Stimulated activated effector memory CD8-positive, alpha-beta T cell treated with anti-CD3 and anti-CD28 coated beads, Interleukin-12 subunit alpha, Interleukin-12 subunit beta, amount 100 ng/mL, for 72 hours (primary cell): ENCODE measurements around the gene TBC1D9B.
"Not testable (repeated sequence)": the region's sequence is repeated elsewhere in the genome, so short reads cannot be mapped to it uniquely, and the experiment has no call there.

Experiments
- ATAC-seq: fragments of 150-1000 bp; cut with Tn5 transposase; 2 replicates; pipeline ENCODE4 v1.10.0; 2021
- DNase-seq, 2 donors: peaks; one replicate each; pipeline ENCODE4 v3.0.0; 2021 to 2022; ENCODE audit warnings: low spot score in 2 of 2
- H3K27ac Mint-ChIP-seq: one replicate; pipeline ENCODE4 v1.8.0; 2022; ENCODE audit warnings: mild to moderate bottlenecking, mixed read lengths
- H3K36me3 Mint-ChIP-seq: one replicate; pipeline ENCODE4 v1.8.0; 2022; ENCODE audit warnings: mild to moderate bottlenecking, mixed read lengths
- H3K4me1 Mint-ChIP-seq: one replicate; pipeline ENCODE4 v1.8.0; 2022; ENCODE audit warnings: mixed read lengths
- H3K4me3 Mint-ChIP-seq: one replicate; pipeline ENCODE4 v1.8.0; 2022; ENCODE audit warnings: mild to moderate bottlenecking, mixed read lengths
- H3K9me3 Mint-ChIP-seq: one replicate; pipeline ENCODE4 v1.8.0; 2022; ENCODE audit warnings: mixed read lengths

Gene TBC1D9B

GRCh38 chr5:179858241-179858585 is 49.5 kb downstream of the TBC1D9B start:
- peak overlapping the region; percentile 96 for H3K4me3 Mint-ChIP-seq
- ATAC-seq (peak; percentile 79), DNase-seq (no peak)
- no peaks in the 10 kb centered on the region for H3K9me3 Mint-ChIP-seq
- peak overlapping the region; percentile 89 for H3K27ac Mint-ChIP-seq
- H3K4me1 Mint-ChIP-seq: peaks cover 8% of the 10 kb centered on the region
- H3K36me3 Mint-ChIP-seq: peaks cover 13% of the 10 kb centered on the region

GRCh38 chr5:179854356-179854755 is 53.3 kb downstream of the TBC1D9B start:
- no peak for DNase-seq
- Mint-ChIP-seq H3K4me3 (no peak overlapping the region), H3K36me3 (peaks cover 7% of the 10 kb centered on the region), H3K4me1 (peaks cover 8% of the 10 kb centered on the region), H3K9me3 (no peaks in the 10 kb centered on the region), H3K27ac (no peak overlapping the region)
- no peak for ATAC-seq

DNA sequence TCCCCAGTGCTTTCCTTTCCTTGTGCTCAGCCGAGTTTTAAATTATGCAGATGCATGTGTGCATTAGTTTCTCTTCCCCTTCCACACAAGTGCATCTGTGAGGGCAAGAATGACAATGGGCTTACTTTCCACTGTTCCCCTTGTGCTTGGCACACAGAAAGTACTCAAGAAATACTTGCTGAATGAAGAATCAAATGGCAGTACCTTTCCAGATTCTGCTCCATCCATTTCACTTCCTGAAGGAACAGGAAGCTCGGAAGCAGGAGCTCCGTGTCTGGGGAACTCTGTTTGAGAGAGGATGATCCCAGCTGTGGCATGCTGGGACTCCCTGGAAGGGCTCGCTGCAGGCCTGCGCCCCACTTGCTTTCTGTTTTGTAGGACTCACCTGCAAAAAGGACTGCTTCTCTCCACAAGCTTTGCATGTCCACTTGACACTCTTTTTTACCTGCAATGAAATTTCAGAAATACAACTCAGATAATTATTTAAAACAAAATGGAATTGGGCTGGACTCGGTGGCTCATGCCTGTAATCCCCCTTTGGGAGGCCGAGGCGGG is 54.6 kb downstream of the TBC1D9B start:
- Mint-ChIP-seq H3K36me3 (no peaks in the 10 kb centered on the region), H3K4me1 (peaks cover 7% of the 10 kb centered on the region), H3K4me3 (no peak overlapping the region), H3K27ac (no peak overlapping the region), H3K9me3 (no peaks in the 10 kb centered on the region)
- ATAC-seq (no peak), DNase-seq (no peak)

DNA sequence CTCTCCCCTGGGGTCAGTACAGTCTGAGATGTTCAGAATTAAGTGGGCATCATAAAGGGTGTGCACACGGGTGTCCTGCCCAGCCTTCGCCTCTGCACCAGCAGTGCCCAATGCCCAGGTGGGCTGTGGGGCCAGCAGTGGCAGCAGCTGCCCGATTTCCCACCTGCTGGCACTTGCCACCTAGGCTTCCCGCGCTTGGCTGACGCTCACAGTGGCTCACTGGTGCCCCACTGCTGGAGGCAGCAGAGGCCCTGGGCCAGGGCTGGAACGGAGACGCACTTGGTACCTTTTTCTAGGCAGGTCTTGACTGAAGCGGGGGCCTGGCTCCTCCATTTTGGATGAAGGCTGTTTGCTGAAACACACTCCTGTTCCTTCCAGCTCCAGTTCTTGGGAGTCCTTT is 66.1 kb downstream of the TBC1D9B start:
- Mint-ChIP-seq H3K4me1 (peaks cover 8% of the 10 kb centered on the region), H3K4me3 (no peak overlapping the region), H3K27ac (peak overlapping the region; percentile 73), H3K36me3 (peaks cover 52% of the 10 kb centered on the region), H3K9me3 (peaks cover 4% of the 10 kb centered on the region)
- DNase-seq (no peak), ATAC-seq (no peak)

DNA sequence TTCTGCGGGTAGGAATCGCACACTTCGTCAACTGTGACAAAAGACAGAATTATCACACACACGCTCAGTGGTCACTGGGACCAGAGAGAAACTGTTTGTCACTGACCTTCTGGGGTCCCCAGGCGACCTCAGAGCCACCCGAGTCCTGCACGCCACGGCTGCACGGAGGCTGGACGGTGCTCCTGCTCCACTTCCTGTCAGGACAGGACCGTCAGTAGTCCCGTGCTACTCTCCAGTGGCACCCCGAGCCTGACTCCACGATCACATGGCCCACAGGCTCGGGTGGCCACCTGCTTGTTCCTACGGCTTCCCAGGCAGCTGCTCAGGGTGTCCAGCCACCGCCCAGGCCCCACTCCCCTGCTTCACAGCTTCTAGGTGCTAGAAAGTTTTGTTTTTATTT is 66.9 kb downstream of the TBC1D9B start:
- peaks cover 4% of the 10 kb centered on the region for H3K9me3 Mint-ChIP-seq
- no peak for ATAC-seq
- H3K4me3 Mint-ChIP-seq: no peak overlapping the region
- DNase-seq: no peak
- H3K4me1 Mint-ChIP-seq: peaks cover 17% of the 10 kb centered on the region
- H3K27ac Mint-ChIP-seq: peak overlapping the region; percentile 73
- H3K36me3 Mint-ChIP-seq: peaks cover 60% of the 10 kb centered on the region

DNA sequence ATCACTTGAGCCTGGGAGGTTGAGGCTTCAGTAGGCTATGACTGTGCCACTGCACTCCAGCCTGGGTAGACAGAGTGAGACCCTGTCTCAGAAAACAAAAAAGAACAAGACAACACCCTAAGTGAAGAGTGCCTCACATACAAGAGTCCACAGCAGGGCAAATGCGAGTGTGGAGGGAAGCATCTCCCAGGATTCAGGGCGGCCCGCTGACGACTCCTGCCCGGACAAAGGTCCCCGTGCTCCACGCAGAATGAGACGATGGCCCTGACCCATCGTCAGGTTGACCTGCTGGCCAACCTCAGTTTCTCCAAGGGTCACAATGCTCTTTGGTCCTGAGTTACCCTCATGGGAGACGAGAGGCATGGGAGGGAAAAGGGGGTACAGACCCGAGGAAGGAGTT is 67.4 kb downstream of the TBC1D9B start:
- H3K36me3 Mint-ChIP-seq: peaks cover 65% of the 10 kb centered on the region

GRCh38 chr5:179839328-179840256 is 68.1 kb downstream of the TBC1D9B start:
- Mint-ChIP-seq H3K36me3 (peaks cover 72% of the 10 kb centered on the region), H3K9me3 (no peaks in the 10 kb centered on the region), H3K4me1 (peaks cover 24% of the 10 kb centered on the region), H3K27ac (no peak overlapping the region), H3K4me3 (no peak overlapping the region)
- DNase-seq (no peak), ATAC-seq (no peak)

More for the DNA sequence above, 67.4 kb downstream of the TBC1D9B start:
- no peak for ATAC-seq
- Mint-ChIP-seq H3K9me3 (peaks cover 4% of the 10 kb centered on the region), H3K27ac (no peak overlapping the region), H3K4me3 (no peak overlapping the region), H3K4me1 (peaks cover 21% of the 10 kb centered on the region)
- DNase-seq: no peak

- no peaks in the 10 kb centered on the region for H3K9me3 Mint-ChIP-seq
- H3K4me3 Mint-ChIP-seq: peak overlapping the region; percentile 37
- peak overlapping the region; percentile 92 for H3K27ac Mint-ChIP-seq
- DNase-seq (no peak), ATAC-seq (no peak)
- peaks cover 91% of the 10 kb centered on the region for H3K36me3 Mint-ChIP-seq
- peaks cover 36% of the 10 kb centered on the region for H3K4me1 Mint-ChIP-seq
These were observed 70.4 kb downstream of the TBC1D9B start for GRCh38 chr5:179837076-179838011.

GRCh38 chr5:179836225-179837019 is 71.3 kb downstream of the TBC1D9B start:
- Mint-ChIP-seq H3K36me3 (peaks cover 97% of the 10 kb centered on the region), H3K9me3 (no peaks in the 10 kb centered on the region), H3K4me1 (peaks cover 41% of the 10 kb centered on the region), H3K27ac (peak overlapping the region; percentile 92), H3K4me3 (peak overlapping the region; percentile 37)
- DNase-seq (no peak), ATAC-seq (peak; percentile 89)

GRCh38 chr5:179834871-179835270 is 72.8 kb downstream of the TBC1D9B start:
- H3K27ac Mint-ChIP-seq, H3K9me3 Mint-ChIP-seq, H3K4me3 Mint-ChIP-seq, ATAC-seq, DNase-seq: not testable (repeated sequence)
- peaks cover 41% of the 10 kb centered on the region for H3K4me1 Mint-ChIP-seq
- peaks cover 97% of the 10 kb centered on the region for H3K36me3 Mint-ChIP-seq

GRCh38 chr5:179834120-179834519 is 73.6 kb downstream of the TBC1D9B start:
- peaks cover 44% of the 10 kb centered on the region for H3K4me1 Mint-ChIP-seq
- ATAC-seq (no peak), DNase-seq (no peak)
- H3K36me3 Mint-ChIP-seq: peaks cover 97% of the 10 kb centered on the region
- no peak overlapping the region for H3K4me3 Mint-ChIP-seq
- peak overlapping the region; percentile 69 for H3K27ac Mint-ChIP-seq
- H3K9me3 Mint-ChIP-seq: no peaks in the 10 kb centered on the region

DNA sequence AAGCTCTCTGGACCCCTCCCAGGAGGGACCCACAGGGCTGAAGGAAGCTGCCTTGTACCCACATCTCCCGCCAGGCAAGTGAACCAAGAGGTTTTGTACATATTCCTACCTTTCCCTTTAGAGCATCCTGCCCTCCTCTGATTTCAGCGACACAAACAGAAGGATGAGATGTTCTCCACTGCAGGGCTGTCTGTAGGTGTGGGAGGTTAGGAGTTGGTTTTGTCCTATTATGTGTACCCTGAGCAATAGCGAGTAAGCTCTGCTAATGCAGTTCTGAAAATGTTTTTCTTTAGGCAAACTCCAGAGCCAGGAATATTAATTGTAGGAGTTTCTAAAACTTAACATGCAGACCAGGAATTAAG is 74.0 kb downstream of the TBC1D9B start:
- DNase-seq (no peak), ATAC-seq (no peak)
- Mint-ChIP-seq H3K4me1 (peaks cover 48% of the 10 kb centered on the region), H3K4me3 (no peak overlapping the region), H3K9me3 (no peaks in the 10 kb centered on the region), H3K27ac (peak overlapping the region; percentile 69), H3K36me3 (peaks cover 97% of the 10 kb centered on the region)

DNA sequence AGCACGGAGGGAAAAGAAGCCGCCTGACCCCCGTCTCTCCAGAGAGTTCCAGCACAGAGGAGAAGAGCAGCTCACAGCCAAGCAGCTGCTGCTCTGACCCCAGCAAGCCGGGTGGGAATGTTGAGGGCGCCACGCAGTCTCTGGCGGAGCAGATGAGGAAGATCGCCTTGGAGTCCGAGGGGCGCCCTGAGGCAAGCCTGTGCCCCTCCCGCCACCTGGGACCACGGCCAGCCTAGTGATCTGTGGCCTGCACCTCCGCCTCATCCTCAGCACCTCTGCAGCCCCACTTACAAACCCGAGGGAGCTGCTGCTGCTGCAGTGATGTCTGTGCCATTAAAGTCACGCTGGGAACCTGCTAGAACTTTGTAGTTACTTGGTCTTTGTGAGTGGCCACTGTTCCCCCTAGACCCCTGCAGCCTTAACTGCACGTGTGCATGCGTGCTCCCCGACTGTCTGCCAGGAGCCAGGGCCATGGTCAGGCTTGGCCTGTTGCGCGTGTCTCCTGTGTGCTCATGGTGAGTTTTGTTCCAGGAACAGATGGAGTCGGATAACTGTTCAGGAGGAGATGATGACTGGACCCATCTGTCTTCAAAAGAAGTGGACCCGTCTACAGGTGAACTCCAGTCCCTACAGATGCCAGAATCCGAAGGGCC is 74.5 kb downstream of the TBC1D9B start:
- H3K9me3 Mint-ChIP-seq: no peaks in the 10 kb centered on the region
- DNase-seq (no peak), ATAC-seq (no peak)
- no peak overlapping the region for H3K4me3 Mint-ChIP-seq
- peaks cover 51% of the 10 kb centered on the region for H3K4me1 Mint-ChIP-seq
- peaks cover 97% of the 10 kb centered on the region for H3K36me3 Mint-ChIP-seq
- peak overlapping the region; percentile 69 for H3K27ac Mint-ChIP-seq

DNA sequence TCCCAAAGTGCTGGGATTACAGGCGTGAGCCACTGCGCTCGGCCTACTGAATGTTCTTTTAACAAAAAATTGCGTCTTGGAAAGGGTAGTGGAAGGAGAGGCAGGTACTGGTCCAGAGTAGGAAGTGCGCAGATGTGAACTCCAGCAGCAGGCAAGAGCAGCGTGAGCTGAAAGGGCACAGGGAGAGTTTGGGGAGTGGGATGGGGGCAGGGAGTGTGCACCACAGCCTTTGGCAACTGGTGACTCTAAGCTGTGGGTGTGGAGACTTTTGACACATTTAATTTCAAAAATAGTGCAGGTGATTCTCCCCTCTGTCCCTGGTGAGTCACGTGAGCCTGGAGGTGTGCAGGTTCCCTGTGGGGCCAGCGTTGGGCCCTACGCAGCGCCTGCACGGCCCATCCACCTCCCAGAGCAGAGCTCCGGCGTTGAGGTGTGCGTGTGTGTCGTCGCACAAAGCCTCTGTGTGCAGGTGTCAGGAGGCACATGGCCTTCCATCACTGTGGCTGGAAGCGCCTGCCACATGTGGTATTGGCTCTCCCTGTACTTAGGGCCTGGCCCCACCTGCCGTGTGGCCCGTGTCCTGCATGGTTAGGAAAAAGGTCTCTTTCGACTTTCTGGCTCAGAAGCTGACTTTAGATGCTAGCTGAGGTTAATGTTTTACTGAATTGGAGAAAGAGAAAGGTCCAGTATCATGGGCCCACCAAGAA is 75.5 kb downstream of the TBC1D9B start:
- peak overlapping the region; percentile 32 for H3K27ac Mint-ChIP-seq
- no peak overlapping the region for H3K4me3 Mint-ChIP-seq
- no peak for ATAC-seq
- DNase-seq: no peak
- H3K9me3 Mint-ChIP-seq: no peaks in the 10 kb centered on the region
- H3K4me1 Mint-ChIP-seq: peaks cover 54% of the 10 kb centered on the region
- peaks cover 97% of the 10 kb centered on the region for H3K36me3 Mint-ChIP-seq
